K562 (cell line): Measurements from ENCODE around the gene NAPA. TPM values are rescaled to one million over a fixed set of nuclear protein-coding genes. Genes with fewer than 3 reads are reported as not detected.

Experiments
- ELF4 ChIP-seq: fragments of 450-650 bp; formaldehyde crosslinking; IDR thresholded peaks from 2 replicates; pipeline ENCODE4 v1.4.0; 2022; ENCODE audit warnings: missing genetic modification characterization
- FOXM1 ChIP-seq, 2 experiments: fragments of 450-650 bp in 1 of 2; sonication (generic) in 1 of 2; formaldehyde crosslinking in 1 of 2; IDR thresholded peaks; 2 replicates each; pipeline versions ENCODE4 v1.6.1 to v1.9.0; 2017 to 2022; ENCODE audit warnings: low read depth in 2 of 2, mild to moderate bottlenecking in 2 of 2, missing genetic modification reagents in 1 of 2, moderate library complexity in 1 of 2
- HBP1 ChIP-seq: fragments of 450-650 bp; formaldehyde crosslinking; IDR thresholded peaks from 2 replicates; pipeline ENCODE4 v1.4.0; 2022; ENCODE audit warnings: missing genetic modification characterization
- HDGF ChIP-seq: fragments of 450-650 bp; IDR thresholded peaks from 2 replicates; pipeline ENCODE4 v1.6.1; 2016
- HES1 ChIP-seq: fragments of 450-650 bp; IDR thresholded peaks from 2 replicates; pipeline ENCODE4 v1.6.1; 2016; ENCODE audit warnings: low read depth, mild to moderate bottlenecking, moderate library complexity
- JUND ChIP-seq, 2 experiments: IDR thresholded peaks; 2 replicates in 1 of 2; 3 replicates in 1 of 2; pipeline ENCODE4 v1.6.1; 2011; ENCODE audit warnings: borderline replicate concordance in 2 of 2, low read depth in 2 of 2, low read length in 2 of 2, improper control_type of control experiment in 1 of 2, missing biosample characterization in 1 of 2, missing genetic modification characterization in 1 of 2, missing genetic modification reagents in 1 of 2
- STAT5A ChIP-seq: IDR thresholded peaks from 2 replicates; pipeline ENCODE4 v1.6.1; 2012; ENCODE audit warnings: low read length, inconsistent platforms, borderline replicate concordance
- TBP ChIP-seq: optimal IDR thresholded peaks from 2 replicates; pipeline ENCODE3; 2011; ENCODE audit warnings: low read depth, low read length, improper control_type of control experiment
- TEAD4 ChIP-seq, 2 experiments: sonication (generic) in 1 of 2; formaldehyde crosslinking in 1 of 2; IDR thresholded peaks; 2 replicates each; pipeline versions ENCODE4 v1.6.1 to v1.8.0; 2012 to 2022; ENCODE audit warnings: borderline replicate concordance in 1 of 2, inconsistent platforms in 1 of 2, low read length in 1 of 2, mild to moderate bottlenecking in 1 of 2, missing genetic modification reagents in 1 of 2
- TGIF2 ChIP-seq: sonication (generic); formaldehyde crosslinking; IDR thresholded peaks from 2 replicates; pipeline ENCODE4 v1.8.1; 2022; ENCODE audit warnings: mild to moderate bottlenecking, missing genetic modification reagents, moderate library complexity
- ZNF444 ChIP-seq: fragments of 250-450 bp; sonication (Bioruptor Pico); IDR thresholded peaks from 2 replicates; pipeline ENCODE4 v1.4.0; 2020; ENCODE audit warnings: mild to moderate bottlenecking, moderate library complexity
- polyA plus RNA-seq, 8 experiments: library from polyadenylated mRNA; depleted of rRNA in 4 of 8; stranded (reverse) in 5 of 8; unstranded in 3 of 8; fragments of >200 nt; fragmentation: Nextera tagmentation in 2 of 8; fragmentation: Illumina TruSeq in 1 of 8; extraction: Ambion mirVana in 2 of 8; extraction: Trizol in 1 of 8; gene quantifications; 2 replicates each; pipeline versions ENCODE4 v1.2.1 to v1.2.3, GENCODE V29; 2011 to 2014; ENCODE audit warnings: inconsistent platforms in 1 of 8, missing spikeins in 1 of 8
- total RNA-seq, 7 experiments: library from RNA; depleted of rRNA in 6 of 7; stranded (reverse); fragments of >200 nt in 6 of 7; fragmentation: Illumina TruSeq in 2 of 7; extraction: Trizol in 2 of 7; gene quantifications; 2 replicates each; pipeline versions ENCODE4 v1.2.1 to v1.2.3, GENCODE V29; 2011 to 2021; ENCODE audit warnings: low replicate concordance in 1 of 7
- TF ChIP-seq, protein P1 (sequence below): fragments of 450-650 bp; IDR thresholded peaks from 2 replicates; pipeline ENCODE4 v1.6.1; 2016; ENCODE audit warnings: low read depth
- TF ChIP-seq, protein P2 (sequence below): fragments of 450-650 bp; formaldehyde crosslinking; IDR thresholded peaks from 2 replicates; pipeline ENCODE4 v1.4.0; 2022; ENCODE audit warnings: missing genetic modification characterization

Gene NAPA
- total and polyA plus RNA-seq, 9 of the 15 experiments (the other 6 are each of a cell fraction or from before 2014, with no cell fraction given) = 5.4 to 98.6 (median 77.5) TPM

- peak; percentile 79 for TF ChIP-seq HBP1
- TF ChIP-seq TEAD4 (IDR thresholded peaks at IDR 0.05; ENCODE audit: low read length) = no peak
- TF ChIP-seq TEAD4 (CRISPR knock-in tag; IDR thresholded peaks at IDR 0.05; ENCODE audit: borderline replicate concordance) = no peak
- TF ChIP-seq, protein P1, sequence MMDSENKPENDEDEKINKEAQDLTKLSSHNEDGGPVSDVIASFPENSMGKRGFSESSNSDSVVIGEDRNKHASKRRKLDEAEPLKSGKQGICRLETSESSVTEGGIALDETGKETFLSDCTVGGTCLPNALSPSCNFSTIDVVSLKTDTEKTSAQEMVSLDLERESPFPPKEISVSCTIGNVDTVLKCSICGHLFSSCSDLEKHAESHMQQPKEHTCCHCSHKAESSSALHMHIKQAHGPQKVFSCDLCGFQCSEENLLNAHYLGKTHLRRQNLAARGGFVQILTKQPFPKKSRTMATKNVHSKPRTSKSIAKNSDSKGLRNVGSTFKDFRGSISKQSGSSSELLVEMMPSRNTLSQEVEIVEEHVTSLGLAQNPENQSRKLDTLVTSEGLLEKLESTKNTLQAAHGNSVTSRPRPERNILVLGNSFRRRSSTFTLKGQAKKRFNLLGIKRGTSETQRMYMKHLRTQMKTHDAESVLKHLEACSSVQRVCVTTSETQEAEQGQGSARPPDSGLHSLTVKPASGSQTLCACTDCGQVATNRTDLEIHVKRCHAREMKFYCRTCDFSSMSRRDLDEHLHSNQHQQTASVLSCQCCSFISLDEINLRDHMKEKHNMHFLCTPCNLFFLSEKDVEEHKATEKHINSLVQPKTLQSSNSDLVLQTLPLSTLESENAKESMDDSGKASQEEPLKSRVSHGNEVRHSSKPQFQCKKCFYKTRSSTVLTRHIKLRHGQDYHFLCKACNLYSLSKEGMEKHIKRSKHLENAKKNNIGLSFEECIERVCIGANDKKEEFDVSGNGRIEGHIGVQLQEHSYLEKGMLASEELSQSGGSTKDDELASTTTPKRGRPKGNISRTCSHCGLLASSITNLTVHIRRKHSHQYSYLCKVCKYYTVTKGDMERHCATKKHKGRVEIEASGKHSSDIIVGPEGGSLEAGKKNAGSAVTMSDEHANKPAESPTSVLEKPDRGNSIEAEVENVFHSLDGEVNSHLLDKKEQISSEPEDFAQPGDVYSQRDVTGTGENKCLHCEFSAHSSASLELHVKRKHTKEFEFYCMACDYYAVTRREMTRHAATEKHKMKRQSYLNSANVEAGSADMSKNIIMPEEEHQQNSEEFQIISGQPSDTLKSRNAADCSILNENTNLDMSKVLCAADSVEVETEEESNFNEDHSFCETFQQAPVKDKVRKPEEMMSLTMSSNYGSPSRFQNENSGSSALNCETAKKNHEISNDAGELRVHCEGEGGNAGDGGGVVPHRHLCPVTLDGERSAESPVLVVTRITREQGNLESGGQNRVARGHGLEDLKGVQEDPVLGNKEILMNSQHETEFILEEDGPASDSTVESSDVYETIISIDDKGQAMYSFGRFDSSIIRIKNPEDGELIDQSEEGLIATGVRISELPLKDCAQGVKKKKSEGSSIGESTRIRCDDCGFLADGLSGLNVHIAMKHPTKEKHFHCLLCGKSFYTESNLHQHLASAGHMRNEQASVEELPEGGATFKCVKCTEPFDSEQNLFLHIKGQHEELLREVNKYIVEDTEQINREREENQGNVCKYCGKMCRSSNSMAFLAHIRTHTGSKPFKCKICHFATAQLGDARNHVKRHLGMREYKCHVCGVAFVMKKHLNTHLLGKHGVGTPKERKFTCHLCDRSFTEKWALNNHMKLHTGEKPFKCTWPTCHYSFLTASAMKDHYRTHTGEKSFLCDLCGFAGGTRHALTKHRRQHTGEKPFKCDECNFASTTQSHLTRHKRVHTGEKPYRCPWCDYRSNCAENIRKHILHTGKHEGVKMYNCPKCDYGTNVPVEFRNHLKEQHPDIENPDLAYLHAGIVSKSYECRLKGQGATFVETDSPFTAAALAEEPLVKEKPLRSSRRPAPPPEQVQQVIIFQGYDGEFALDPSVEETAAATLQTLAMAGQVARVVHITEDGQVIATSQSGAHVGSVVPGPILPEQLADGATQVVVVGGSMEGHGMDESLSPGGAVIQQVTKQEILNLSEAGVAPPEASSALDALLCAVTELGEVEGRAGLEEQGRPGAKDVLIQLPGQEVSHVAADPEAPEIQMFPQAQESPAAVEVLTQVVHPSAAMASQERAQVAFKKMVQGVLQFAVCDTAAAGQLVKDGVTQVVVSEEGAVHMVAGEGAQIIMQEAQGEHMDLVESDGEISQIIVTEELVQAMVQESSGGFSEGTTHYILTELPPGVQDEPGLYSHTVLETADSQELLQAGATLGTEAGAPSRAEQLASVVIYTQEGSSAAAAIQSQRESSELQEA = peak; percentile 30; the same call in 1 of the 2 replicates
- TF ChIP-seq, protein P2, sequence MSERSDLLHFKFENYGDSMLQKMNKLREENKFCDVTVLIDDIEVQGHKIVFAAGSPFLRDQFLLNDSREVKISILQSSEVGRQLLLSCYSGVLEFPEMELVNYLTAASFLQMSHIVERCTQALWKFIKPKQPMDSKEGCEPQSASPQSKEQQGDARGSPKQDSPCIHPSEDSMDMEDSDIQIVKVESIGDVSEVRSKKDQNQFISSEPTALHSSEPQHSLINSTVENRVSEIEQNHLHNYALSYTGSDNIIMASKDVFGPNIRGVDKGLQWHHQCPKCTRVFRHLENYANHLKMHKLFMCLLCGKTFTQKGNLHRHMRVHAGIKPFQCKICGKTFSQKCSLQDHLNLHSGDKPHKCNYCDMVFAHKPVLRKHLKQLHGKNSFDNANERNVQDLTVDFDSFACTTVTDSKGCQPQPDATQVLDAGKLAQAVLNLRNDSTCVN = 0 out of 2 replicates have a peak, but pooled peaks have one; percentile 72
- no peak for TF ChIP-seq STAT5A
- no peak for TF ChIP-seq ZNF444 (CRISPR knock-in tag)
- no peak for TF ChIP-seq JUND (IDR thresholded peaks at IDR 0.05; ENCODE audit: borderline replicate concordance, low read depth, low read length)
- no peak for TF ChIP-seq JUND (tag; IDR thresholded peaks at IDR 0.05; ENCODE audit: borderline replicate concordance, low read depth, low read length)
- TF ChIP-seq FOXM1 (IDR thresholded peaks at IDR 0.05; ENCODE audit: low read depth) = no peak
- no peak for TF ChIP-seq FOXM1 (CRISPR knock-in tag; IDR thresholded peaks at IDR 0.05; ENCODE audit: low read depth)
- TF ChIP-seq TBP = no peak
- TF ChIP-seq ELF4 (CRISPR knock-in tag) = peak; percentile 93
- no peak for TF ChIP-seq TGIF2 (CRISPR knock-in tag)
- TF ChIP-seq HES1 = no peak
- peak; percentile 98 for TF ChIP-seq HDGF
Observed at GRCh38 chr19:47446534-47447469, 68.1 kb downstream of the NAPA start (continued).
